ENCODE data around the gene EPHA8.

DNA sequence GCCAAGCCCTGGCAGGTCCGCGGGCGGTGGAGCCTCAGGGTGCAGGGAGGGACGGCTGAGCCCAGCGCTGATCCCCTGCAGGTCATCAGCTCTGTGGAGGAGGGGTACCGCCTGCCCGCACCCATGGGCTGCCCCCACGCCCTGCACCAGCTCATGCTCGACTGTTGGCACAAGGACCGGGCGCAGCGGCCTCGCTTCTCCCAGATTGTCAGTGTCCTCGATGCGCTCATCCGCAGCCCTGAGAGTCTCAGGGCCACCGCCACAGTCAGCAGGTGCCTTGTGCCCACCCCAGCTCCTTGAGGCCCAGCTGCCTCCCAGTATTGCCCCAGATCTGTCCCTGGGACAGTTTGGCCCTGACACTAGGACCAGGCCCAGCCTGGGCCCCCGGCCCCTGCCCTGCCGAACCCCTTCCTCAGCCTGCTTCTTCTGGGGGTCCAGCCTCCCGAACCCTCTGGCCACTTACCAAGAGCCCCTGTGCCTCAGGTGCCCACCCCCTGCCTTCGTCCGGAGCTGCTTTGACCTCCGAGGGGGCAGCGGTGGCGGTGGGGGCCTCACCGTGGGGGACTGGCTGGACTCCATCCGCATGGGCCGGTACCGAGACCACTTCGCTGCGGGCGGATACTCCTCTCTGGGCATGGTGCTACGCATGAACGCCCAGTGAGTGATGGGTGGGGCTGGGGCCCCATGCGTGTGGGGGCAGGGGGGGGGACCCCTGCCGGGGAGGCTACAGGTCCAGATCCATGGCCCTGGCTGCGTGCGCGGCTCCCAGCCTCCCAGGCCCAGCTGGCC, 37.7 kb downstream of the EPHA8 start:
- no peak for TF ChIP-seq CEBPB (IDR thresholded peaks at IDR 0.05)
- no peak for TF ChIP-seq POLR2A (IDR thresholded peaks at IDR 0.05; ENCODE audit: low read length)
- TF ChIP-seq, protein P1, sequence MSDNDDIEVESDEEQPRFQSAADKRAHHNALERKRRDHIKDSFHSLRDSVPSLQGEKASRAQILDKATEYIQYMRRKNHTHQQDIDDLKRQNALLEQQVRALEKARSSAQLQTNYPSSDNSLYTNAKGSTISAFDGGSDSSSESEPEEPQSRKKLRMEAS (IDR thresholded peaks at IDR 0.05), result no peak
- no peak for TF ChIP-seq SREBF2 (IDR thresholded peaks at IDR 0.05)
- TF ChIP-seq, protein P2, sequence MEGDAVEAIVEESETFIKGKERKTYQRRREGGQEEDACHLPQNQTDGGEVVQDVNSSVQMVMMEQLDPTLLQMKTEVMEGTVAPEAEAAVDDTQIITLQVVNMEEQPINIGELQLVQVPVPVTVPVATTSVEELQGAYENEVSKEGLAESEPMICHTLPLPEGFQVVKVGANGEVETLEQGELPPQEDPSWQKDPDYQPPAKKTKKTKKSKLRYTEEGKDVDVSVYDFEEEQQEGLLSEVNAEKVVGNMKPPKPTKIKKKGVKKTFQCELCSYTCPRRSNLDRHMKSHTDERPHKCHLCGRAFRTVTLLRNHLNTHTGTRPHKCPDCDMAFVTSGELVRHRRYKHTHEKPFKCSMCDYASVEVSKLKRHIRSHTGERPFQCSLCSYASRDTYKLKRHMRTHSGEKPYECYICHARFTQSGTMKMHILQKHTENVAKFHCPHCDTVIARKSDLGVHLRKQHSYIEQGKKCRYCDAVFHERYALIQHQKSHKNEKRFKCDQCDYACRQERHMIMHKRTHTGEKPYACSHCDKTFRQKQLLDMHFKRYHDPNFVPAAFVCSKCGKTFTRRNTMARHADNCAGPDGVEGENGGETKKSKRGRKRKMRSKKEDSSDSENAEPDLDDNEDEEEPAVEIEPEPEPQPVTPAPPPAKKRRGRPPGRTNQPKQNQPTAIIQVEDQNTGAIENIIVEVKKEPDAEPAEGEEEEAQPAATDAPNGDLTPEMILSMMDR (IDR thresholded peaks at IDR 0.05), result no peak
- no peak for TF ChIP-seq HDAC2 (IDR thresholded peaks at IDR 0.05)
- no peak for TF ChIP-seq NFE2L2 (conservative IDR thresholded peaks at IDR 0.05; ENCODE audit: low read length)
- no peak for TF ChIP-seq HOXA7 (CRISPR knock-in tag; IDR thresholded peaks at IDR 0.05)
- no peak for TF ChIP-seq JUNB (IDR thresholded peaks at IDR 0.05)
- TF ChIP-seq JUN (IDR thresholded peaks at IDR 0.05), result no peak
- TF ChIP-seq BHLHE40 (IDR thresholded peaks at IDR 0.05; ENCODE audit: low read depth, low read length), result no peak
- TF ChIP-seq POLR2AphosphoS2 (conservative IDR thresholded peaks at IDR 0.05; ENCODE audit: low read length), result no peak
